GM18526 (cell line): ENCODE data around the gene GPR162.
A peak's percentile ranks its signal among the peaks of the same experiment; 100 is the strongest.

Experiments
- POLR2A ChIP-seq: IDR thresholded peaks from 3 replicates; pipeline ENCODE4 v1.6.1; 2011; ENCODE audit not compliant: insufficient read length; ENCODE audit errors: extremely low read depth

Gene GPR162

DNA sequence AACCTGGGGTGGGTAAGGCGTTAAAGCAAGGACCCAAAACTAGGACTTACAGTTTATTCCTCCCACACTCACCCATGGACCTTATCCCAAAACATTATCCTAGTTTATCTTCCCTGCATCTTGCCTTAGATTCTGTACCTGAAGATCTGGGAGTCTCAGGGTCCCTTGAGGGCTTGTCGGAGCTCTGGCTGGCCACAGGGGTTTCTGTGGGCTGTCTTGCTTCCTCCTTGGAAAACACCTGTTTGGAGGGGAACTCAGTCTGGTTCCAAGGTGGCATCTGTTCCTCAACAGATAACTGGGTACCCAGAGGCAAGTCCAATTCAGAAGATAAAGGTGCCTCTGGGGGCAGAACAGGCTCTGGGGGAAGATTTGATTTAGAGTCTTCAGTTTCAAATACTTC lies 27.8 kb downstream of the GPR162 start:
- no peak for TF ChIP-seq POLR2A

DNA sequence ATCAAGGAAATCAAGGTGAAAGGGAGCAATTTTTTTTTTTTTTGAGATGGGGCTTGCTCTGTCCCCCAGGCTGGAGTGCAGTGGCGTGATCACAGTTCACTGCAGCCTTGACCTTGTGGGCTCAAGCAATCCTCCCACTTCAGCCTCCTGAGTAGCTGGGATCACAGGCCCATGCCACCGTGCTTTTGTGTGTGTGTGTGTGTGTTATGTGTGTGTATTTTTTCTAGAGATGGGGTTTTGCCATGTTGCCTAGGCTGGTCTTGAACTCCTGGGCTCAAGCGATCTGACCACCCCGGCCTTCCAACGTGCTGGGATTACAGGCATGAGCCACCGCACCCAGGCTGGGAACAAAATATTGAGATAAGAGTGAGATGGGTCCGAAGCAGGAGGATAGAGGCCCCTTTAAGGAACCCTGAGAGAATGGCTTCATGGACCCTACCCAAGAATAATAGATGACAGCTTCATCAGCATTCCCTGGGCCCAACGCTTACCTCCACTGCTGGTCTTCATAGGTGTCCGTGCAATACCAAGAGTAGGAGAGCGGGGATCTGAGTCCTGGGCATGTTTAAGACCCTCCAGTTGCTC lies 28.4 kb downstream of the GPR162 start:
- TF ChIP-seq POLR2A = no peak

DNA sequence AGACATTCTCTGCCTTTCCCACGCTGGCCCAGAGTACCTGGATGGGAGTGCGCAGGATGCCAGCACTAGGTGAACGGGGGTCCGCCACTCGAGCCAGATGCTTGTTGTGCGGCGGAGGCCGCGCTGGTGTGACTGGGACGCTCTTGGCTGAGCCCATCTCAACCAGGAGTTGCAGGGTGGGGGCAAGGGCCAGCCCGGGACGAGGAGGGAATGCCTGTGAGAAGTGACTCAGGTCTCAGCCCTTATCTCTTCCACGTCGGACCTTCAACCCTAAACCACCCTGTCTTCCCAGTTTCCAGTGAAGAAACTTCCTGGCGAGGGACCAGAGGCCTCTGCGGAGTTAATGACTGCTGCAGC lies 29.2 kb downstream of the GPR162 start:
- TF ChIP-seq POLR2A = no peak

DNA sequence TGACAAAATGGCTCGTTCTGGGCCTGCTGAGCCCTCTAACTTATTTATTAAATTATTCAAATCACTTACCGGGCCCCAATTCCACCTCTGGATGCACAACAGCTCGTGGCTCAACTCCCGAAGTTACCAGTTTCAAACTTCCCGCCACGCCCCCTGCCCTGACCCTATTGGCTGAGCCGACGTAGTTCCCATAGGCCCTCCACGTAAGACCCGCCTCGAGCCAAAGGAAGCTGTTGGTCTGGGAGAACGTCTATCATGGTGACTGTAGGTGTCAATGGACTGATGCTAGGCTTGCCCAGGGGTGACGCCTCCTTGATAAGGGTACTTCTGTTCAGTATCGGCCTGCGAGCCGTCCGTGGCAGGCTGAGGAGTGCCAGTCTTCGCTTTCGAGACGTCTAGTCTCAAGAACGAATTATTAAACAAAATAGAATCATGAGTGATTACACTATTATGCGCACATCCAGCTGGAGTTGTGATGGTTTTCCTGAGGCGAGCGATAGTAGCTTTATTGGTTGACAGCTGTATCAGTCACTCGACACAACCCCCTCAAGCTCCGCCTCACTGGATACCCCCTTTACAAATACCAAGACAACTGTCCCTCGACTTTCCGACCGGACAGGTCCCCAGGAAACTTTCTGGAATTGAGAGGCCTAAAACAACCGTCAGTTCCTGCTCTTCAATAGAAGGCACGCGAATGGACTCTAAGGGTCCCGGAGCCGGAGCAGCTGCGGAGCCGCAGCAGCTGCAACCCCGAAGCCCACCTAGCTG lies 29.7 kb downstream of the GPR162 start, which contains the start of gene CDCA3:
Gene CDCA3, minus strand, starts transcription at position 134 of the 768 bp plus-strand sequence. CDS start 334 bp downstream, outside the sequence.
- TF ChIP-seq POLR2A = peak; percentile 78

DNA sequence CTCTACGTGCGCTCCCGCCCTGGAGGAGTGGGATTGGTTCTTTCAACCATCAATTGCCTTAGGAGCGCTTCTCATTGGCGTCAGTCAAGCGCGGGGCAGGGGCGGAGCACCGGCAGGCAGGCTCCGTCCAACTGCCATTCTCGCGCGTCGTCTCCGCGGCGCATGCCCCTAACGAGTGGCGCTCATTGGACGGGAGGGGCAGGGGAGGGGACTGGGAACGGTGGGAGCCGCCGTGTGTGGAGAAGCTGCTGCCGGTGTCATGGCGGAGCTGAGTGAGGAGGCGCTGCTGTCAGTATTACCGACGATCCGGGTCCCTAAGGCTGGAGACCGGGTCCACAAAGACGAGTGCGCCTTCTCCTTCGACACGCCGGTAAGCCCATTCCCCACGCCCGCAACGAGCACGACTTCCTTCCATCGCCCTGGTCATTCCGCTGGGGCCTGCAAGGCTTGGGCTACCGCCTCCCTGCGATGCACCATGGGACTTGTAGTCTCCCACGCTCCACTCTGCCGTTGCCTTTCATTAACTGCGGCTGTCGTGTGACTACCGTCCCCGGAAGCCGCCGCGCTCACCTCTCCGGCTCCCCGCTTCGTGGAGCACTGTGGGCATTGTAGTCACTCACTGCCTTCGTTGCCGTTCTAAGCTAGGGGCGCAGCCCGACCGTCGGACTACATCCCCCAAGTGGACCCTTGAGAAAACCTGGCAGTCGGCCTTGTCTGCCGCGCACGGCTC lies 30.5 kb downstream of the GPR162 start, which contains the start of gene USP5:
Gene USP5, plus strand, starts transcription at position 230 of the 730 bp plus-strand sequence. Its CDS starts 30 bp downstream, at position 260.
- peak; percentile 77 for TF ChIP-seq POLR2A

DNA sequence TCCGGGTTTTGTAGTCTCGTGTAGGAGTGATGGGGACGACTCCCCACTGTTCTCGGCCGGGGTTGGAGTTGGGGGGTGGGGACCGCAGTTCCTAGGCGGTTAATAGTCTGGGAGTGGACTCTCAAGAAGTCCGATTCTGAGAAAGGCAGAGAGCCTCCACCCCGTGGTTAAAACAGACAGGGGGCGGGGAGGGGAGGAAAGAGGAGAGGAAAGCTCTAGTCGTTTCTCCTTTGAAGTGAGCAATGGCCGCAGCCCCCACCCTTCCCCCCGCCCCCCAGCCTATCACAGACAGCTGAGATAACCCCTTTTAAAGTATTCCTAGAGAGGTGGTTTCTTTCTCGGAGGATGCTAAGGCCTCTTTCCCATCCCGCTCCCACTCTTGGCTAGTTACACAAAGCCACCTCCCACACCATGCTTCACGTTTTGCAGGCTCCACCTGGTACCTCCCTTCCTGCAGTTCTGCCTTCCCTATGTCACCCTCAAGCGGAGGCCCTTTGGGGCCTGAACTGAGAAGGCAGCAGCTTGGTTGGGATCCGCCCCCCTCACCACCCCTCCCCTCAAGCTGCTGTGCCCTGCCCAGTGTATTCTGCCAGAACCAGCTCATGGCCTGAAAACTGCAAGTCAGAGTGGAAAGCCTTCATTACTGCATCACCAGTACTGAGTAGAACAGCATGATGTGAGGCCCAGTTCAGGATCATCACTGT lies 31.2 kb downstream of the GPR162 start:
- no peak for TF ChIP-seq POLR2A

DNA sequence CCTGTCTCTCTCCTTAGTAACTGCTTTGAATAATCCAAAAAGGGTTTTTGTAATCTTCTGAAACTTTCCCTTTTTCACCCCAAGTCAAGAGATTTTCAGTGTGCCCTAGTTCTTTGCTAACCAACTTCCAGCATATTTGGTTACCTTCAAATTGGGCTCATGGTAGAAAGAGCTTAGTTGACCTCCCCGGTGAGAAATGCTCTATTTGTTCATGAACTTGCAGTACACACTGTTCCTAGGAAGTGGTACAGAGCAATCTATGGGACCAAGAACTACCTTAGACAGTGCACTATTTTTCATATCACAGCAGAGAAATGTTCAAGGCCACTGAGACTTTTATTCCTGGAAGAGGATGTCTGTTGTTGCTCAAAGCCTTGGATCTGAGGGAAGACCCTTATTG lies 32.0 kb downstream of the GPR162 start:
- TF ChIP-seq POLR2A = no peak

DNA sequence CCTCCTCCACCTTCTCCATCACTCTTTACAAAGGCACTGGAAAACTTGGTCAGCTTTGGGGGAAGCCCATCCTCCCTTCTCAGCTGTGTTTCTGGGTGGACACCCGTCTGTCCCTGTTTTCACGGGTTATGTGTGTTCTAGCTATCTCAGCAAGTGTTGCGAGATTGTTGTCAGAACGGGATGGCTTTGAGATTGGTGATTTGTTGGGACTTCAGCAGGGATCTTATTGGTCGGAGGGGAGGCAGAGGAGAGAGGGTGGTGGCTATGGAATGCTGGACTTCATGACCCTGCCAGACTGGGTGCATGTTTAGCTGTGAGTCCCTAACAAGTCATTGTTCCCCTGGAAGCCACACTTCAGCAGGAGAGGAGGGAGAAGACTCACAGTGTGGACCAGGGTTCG lies 32.4 kb downstream of the GPR162 start:
- TF ChIP-seq POLR2A = no peak

DNA sequence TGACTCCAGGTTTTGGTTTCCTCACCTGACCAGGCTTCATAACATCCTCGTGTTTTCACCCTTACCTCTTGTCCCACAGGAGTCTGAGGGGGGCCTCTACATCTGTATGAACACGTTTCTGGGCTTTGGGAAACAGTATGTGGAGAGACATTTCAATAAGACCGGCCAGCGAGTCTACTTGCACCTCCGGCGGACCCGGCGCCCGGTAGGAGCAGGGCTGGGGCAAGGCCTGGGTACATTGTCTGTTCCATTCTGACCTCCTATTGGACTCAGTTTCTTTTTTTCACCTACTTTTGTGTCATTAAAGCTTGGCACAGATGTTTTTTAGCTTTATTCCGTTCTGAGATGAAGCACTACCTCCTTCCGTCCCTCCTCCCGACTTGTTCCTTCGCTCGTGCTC lies 33.7 kb downstream of the GPR162 start:
- TF ChIP-seq POLR2A = no peak

DNA sequence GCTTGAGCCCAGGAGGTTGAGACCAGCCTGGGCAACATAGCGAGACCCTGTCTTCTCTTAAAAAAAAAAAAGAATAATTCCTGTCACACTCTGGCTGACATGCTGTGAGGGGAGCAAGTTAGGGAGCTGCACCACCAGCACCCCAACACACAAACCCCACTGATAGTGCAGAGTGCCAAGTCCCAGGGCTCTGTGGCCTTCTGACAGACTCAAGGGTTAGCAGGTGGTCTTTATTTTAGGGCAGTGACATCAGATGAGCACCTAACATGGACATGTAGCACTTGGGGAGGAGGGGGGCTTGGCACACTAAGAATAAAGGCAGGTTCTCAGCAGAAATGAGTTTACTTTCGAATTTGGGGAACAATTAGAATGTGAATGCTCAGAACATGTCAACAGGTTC lies 37.2 kb downstream of the GPR162 start:
- no peak for TF ChIP-seq POLR2A

DNA sequence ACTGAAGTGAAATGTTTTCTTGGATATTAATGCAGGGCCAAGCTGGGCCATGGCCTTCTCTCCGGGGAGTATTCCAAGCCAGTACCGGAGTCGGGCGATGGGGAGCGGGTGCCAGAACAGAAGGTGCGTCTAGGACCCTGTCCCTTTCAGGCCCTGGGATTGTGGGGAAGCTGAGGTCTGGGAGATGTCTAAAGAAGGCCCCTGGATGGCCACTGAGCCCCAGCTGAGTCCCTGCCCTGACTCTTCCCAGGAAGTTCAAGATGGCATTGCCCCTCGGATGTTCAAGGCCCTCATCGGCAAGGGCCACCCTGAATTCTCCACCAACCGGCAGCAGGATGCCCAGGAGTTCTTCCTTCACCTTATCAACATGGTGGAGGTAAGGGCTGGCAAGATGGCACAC lies 38.5 kb downstream of the GPR162 start:
- no peak for TF ChIP-seq POLR2A

DNA sequence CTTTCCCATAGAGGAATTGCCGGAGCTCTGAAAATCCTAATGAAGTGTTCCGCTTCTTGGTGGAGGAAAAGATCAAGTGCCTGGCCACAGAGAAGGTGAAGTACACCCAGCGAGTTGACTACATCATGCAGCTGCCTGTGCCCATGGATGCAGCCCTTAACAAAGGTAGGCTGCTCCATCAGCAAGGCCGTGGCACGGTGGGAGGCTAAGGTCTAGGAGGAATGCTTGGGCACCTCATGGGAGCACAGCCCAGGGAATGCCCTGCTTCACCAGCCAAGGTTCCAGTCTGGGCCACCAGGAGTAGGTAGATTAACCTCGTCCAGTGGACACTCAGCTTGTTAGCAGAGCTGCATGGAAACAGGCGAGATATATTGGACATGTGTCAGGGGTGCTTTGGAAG lies 39.3 kb downstream of the GPR162 start:
- no peak for TF ChIP-seq POLR2A

DNA sequence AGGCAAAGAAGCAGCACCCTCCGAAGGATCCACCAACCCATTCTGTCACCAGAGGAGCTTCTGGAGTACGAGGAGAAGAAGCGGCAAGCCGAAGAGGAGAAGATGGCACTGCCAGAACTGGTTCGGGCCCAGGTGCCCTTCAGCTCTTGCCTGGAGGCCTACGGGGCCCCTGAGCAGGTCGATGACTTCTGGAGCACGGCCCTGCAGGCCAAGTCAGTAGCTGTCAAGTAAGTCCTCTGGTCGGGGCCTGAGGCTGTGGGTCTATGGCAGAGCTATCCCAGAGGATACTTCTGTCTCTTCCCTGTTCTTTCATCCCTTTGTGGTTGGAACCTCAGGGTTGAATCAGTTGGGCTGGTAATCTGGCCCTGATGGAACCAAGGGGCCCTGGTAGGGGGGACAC lies 39.8 kb downstream of the GPR162 start:
- TF ChIP-seq POLR2A = no peak

DNA sequence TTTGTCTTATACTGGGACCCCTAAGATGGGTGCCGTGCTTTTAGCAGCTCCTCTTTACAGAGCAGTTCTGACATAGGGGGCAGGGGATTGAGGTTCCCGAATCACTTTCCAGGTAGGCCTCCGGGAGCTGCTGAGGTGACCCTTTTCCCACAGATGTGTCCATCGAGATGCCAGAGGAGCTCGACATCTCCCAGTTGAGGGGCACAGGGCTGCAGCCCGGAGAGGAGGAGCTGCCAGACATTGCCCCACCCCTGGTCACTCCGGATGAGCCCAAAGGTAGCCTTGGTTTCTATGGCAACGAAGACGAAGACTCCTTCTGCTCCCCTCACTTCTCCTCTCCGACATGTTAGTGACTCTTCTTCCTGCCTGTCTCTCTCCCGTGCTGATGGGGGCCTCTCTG lies 41.4 kb downstream of the GPR162 start:
- no peak for TF ChIP-seq POLR2A

DNA sequence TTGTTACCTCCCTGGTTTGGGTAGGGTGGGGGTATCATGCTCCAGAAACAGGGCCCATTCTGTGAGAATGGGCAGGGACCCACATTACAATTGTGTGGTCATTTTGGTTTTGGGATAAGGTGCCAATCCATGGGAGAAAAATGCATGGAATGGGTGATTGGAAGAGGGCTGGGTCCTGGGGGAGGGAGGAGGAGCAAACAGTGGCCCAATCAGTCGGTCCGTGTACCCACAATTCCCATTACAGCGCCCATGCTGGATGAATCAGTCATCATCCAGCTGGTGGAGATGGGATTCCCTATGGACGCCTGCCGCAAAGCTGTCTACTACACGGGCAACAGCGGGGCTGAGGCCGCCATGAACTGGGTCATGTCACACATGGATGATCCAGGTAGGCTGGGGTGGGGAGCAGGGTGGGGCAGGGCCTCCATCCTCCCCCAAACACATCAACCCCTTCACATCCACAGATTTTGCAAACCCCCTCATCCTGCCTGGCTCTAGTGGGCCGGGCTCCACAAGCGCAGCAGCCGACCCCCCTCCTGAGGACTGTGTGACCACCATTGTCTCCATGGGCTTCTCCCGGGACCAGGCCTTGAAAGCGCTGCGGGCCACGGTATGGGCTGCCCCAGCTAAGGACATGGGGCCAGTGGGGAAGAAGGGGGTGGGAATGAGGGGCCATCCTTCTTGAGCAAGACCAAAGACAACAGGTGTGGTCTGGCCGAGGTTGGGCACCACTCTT lies 42.1 kb downstream of the GPR162 start:
- TF ChIP-seq POLR2A = no peak

DNA sequence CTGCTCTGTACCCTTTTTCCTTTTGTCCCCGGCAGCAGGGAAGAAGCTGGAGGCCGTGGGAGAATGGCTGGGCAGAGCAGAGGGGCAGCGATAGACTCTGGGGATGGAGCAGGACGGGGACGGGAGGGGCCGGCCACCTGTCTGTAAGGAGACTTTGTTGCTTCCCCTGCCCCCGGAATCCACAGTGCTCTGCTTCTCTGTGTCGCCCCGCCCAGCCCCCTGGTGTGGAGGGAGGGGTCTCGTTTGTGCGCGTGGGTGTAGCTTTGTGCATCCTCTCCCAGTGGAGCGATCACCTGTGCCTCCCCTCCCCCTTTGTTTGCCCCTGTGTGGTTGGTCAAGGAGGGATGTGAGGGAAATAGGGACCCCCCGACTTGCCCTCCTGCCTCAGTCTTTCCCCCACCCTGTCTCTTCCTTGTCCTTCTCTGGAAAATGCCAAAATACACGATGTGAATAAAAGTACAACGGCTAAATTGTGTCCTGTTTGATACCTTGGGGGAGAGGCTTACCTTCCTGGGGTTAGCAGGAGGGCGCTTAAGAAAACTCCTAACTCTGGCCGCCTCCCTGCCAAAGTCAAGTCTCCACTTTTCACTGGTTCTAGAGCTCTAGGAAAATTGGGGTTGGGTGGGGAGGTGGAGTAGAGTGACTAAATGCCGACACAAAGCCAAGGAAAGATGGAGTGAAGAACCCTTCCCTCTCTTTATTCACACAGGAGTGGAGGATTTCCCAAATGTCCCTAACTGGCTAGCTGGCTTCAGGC lies 44.7 kb downstream of the GPR162 start:
- no peak for TF ChIP-seq POLR2A
